K562 (cell line): ENCODE measurements around the gene RCBTB1.

Experiments used
- ARID3A ChIP-seq: IDR thresholded peaks from 2 replicates; pipeline ENCODE4 v1.6.1; 2012; ENCODE audit warnings: low read depth, low read length, improper control_type of control experiment, borderline replicate concordance
- CBX3 ChIP-seq, 2 experiments: IDR thresholded peaks; 1 replicate in 1 of 2; 2 replicates in 1 of 2; pipeline ENCODE4 v1.6.1; 2012; ENCODE audit warnings: inconsistent platforms in 2 of 2, low read length in 2 of 2, borderline replicate concordance in 1 of 2, control low read depth in 1 of 2
- CTCF ChIP-seq, 3 experiments: IDR thresholded peaks in 2 of 3; conservative IDR thresholded peaks in 1 of 3; 2 replicates each; pipeline ENCODE4 v1.5.1; 2011 to 2012; ENCODE audit warnings: low read length in 3 of 3, mild to moderate bottlenecking in 3 of 3, control low read depth in 2 of 3, improper control_type of control experiment in 1 of 3, inconsistent platforms in 1 of 3, low read depth in 1 of 3, mixed read lengths in 1 of 3, moderate library complexity in 1 of 3; ENCODE audit not compliant: insufficient read depth in 2 of 3
- FOSL1 ChIP-seq: fragments of 200-800 bp; sonication (Bioruptor generic); conservative IDR thresholded peaks from 2 replicates; pipeline ENCODE4 v1.6.1; 2016; ENCODE audit warnings: missing genetic modification characterization, missing compliant biosample characterization
- SMARCA4 ChIP-seq: fragments of 450-650 bp; IDR thresholded peaks from 2 replicates; pipeline ENCODE4 v1.6.1; 2016
- SP1 ChIP-seq: sonication (generic); formaldehyde crosslinking; IDR thresholded peaks from 2 replicates; pipeline ENCODE4 v1.8.1; 2022; ENCODE audit warnings: mild to moderate bottlenecking, missing genetic modification reagents
- ZNF778 ChIP-seq: fragments of 450-650 bp; formaldehyde crosslinking; IDR thresholded peaks from 2 replicates; pipeline ENCODE4 v1.4.0; 2020; ENCODE audit warnings: mild to moderate bottlenecking, moderate library complexity
- TF ChIP-seq, protein P1 (sequence below): sonication (generic); formaldehyde crosslinking; IDR thresholded peaks from 2 replicates; pipeline ENCODE4 v1.8.0; 2022; ENCODE audit warnings: mild to moderate bottlenecking, missing genetic modification reagents
- TF ChIP-seq, protein P2 (sequence below): fragments of 450-650 bp; IDR thresholded peaks from 2 replicates; pipeline ENCODE4 v1.6.1; 2016; ENCODE audit warnings: missing biosample characterization, missing genetic modification characterization

- no peak for TF ChIP-seq FOSL1
- TF ChIP-seq, protein P1, sequence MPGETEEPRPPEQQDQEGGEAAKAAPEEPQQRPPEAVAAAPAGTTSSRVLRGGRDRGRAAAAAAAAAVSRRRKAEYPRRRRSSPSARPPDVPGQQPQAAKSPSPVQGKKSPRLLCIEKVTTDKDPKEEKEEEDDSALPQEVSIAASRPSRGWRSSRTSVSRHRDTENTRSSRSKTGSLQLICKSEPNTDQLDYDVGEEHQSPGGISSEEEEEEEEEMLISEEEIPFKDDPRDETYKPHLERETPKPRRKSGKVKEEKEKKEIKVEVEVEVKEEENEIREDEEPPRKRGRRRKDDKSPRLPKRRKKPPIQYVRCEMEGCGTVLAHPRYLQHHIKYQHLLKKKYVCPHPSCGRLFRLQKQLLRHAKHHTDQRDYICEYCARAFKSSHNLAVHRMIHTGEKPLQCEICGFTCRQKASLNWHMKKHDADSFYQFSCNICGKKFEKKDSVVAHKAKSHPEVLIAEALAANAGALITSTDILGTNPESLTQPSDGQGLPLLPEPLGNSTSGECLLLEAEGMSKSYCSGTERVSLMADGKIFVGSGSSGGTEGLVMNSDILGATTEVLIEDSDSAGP (CRISPR knock-in tag) = no peak
- TF ChIP-seq CBX3 (IDR thresholded peaks at IDR 0.05; ENCODE audit: borderline replicate concordance in 1 of 2, low read length in 2 of 2) = no peak
- no peak for TF ChIP-seq ARID3A
- no peak for TF ChIP-seq SP1 (CRISPR knock-in tag)
- TF ChIP-seq CTCF (IDR thresholded peaks at IDR 0.05 in 2 of 3, conservative IDR thresholded peaks at IDR 0.05 in 1 of 3; ENCODE audit: insufficient read depth in 2 of 3, low read depth in 1 of 3, low read length in 3 of 3) = no peak
- TF ChIP-seq ZNF778 = no peak
- TF ChIP-seq, protein P2, sequence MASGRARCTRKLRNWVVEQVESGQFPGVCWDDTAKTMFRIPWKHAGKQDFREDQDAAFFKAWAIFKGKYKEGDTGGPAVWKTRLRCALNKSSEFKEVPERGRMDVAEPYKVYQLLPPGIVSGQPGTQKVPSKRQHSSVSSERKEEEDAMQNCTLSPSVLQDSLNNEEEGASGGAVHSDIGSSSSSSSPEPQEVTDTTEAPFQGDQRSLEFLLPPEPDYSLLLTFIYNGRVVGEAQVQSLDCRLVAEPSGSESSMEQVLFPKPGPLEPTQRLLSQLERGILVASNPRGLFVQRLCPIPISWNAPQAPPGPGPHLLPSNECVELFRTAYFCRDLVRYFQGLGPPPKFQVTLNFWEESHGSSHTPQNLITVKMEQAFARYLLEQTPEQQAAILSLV (tag) = no peak
- no peak for TF ChIP-seq SMARCA4
Measured at GRCh38 chr13:49607761-49608160, 22.4 kb upstream of the RCBTB1 start.
